HG03039 (cell line): ENCODE results near the gene PDAP1.
"Not testable (repeated sequence)": the region's sequence is repeated elsewhere in the genome, so short reads cannot be mapped to it uniquely, and the experiment has no call there.

Experiments used
- ATAC-seq: cut with Tn5 transposase; IDR thresholded peaks from one replicate; pipeline ENCODE4 v1.9.1; 2021; ENCODE audit warnings: mild to moderate bottlenecking, moderate library complexity; ENCODE audit not compliant: unreplicated experiment

The PDAP1 gene

DNA sequence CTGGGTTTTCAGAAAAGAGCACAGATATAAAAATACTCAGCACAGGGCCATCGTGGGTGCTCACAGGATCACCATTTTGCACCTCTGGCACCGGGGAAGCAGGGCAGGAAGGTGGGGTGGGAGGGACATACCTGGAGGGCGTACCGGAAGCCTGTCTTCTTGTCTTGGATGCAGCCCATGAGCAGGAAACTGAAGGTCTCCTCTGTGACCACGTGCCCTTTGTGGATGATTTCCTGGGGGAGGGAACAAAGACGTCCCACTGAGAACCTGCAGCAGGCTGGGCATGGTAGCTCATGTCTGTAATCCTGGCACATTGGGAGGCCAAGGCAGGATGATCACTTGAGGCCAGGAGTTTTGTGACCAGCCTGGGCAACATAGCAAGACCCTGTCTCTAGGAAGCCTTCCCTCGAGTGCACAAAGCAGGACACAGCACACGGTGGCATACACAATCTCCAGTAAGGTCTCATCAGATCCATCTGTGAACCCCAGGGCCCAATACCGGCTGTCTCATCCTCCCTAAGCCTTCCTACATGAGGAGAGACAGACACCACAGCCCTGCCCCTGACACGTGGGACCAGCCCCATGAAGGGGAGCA is 20.7 kb upstream of the PDAP1 start:
- no peak for ATAC-seq

DNA sequence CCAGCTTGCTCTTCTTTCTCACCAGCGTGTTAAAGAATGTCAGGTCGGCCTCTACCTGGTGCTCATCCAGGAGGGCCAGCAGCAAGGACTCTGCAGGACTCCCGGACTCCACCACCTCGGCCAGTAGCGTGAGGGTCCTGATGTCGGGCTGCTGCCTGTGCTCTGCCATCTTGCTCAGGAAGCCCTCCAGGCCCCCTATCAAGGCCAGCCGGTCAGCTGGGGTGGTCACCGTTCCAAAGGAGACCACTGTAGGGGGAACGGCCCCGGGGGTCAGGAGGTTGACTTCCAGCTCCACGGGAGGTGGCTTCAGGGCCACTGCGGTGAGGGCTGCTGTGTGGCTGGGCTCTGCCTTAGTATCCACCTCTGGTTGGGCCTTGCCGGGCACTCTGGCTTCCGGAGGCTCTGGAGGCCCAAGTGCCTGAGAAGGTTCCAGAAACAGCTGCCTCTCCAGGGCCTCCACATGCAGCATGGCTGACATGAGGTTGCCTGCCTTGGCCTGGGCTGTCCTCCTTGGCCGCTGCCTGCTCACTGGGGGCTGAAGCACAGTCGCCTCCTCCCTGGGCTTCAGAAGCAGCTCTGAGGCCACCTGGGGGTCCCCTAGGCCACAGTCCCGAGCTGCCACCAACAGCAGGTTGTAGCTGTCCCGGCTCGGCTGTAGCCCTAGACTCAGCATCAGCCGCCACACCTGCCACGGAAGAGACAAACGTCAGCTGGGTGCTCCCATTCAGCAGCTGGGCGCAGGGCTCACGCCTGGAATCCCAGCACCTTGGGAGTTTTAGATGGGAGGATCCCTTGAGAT is 16.7 kb upstream of the PDAP1 start:
- ATAC-seq = no peak

DNA sequence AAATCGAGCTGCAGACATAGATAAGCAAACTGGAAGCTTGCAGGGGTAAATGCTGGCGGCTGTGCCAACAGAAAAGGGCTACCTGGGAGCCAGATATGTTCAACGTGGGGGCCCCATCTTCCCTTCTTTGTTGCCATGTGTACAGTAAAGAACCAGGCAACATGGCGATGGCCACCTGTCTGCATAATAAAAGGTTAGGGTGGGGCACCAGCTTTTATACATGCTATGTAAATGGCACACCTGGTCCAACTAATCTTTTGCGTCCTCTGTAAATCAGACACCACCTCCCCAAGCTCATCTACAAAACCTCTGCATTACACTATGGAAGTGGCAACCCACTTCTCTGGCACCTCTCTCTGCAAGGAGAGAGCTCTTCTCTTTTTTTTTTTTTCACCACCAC is 14.2 kb upstream of the PDAP1 start:
- ATAC-seq = no peak

DNA sequence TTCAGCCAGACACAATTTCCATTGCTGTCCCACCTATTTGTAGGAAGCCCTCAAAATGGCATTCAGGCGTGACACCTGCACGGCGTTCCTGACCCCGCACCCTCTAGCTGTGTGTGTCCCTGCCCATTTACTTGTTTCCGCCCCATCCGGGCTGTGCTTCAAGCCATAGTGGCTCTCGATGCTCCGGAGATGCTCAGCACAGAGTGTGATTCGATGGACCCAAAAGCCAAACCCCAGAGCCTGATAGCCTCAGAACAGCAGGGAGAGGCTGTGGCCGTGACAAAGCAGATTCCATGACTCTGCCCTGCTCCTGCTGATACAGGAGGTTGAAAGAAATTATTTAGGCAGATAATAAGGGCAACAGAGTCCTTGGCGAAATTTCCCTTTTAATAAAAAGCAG is 13.8 kb upstream of the PDAP1 start:
- no peak for ATAC-seq

DNA sequence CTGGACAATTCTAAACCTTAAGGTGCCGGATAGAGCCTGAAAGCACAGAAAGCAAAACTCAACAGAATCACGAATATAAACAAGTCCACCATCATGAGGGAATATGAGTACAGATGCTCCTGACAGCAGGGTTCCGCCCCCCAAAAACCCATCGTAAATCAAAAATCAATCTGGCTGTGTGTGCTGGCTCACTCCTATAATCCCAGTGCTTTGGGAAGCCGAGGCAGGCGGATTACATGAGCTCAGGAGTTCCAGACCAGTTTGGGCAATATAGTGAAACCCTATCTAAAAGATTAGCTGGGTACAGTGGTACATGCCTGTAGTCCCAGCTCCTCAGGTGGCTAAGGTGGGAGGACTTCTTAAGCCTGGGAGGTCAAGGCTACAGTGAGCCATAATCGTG is 12.6 kb upstream of the PDAP1 start:
- no peak for ATAC-seq

DNA sequence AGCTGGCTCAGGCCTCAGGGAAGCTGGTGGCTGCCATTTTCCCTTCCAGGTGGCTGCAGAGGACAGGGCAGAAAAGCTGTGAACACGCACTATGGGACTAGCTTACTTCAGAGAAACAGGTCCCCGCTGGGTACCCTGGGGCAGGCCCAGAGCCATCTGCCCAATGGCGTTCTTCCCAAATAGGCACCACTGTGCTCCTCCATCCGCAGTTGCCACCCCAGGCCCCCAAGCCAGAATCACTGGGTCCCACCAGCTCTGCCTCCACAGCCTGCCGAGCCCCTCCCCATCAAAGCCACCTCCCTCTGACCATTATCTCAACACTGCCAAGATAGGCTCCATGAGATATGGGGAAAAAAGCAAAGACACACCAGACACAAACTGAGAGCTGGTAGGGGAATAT is 11.8 kb upstream of the PDAP1 start:
- no peak for ATAC-seq

DNA sequence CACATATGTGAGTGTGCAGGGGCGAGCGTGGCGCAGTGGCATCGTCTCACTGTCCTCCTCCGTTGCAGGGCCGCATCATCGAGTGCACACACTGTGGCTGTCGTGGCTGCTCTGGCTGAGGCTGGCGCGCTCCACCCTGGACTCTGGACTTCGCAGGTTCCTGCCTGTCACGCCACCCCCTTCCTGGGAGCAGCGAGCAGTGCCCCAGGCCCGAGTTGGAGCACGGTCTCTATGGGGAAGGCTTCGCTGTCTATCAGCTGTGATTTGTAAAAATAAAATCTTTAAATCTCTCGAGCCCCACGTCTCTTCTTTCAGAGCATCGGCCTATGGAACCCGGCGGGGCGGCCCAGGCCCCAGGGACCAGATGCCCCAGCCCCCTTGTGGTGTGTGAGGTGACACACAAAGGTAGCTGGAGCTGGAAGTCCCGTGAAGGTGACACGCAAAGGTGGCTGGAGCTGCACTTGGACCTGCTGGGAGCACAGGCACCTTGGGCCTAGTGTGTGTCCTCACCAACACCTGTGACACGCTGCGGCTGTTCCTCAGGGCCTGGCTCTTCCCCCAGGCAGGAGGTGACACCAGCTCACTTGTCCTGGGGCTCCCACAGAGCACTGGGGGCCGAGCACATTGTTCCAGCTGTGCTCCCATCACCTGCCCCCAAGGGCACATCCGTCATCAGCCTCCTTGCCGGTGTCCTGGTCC is 11.1 kb upstream of the PDAP1 start:
- ATAC-seq = no peak

DNA sequence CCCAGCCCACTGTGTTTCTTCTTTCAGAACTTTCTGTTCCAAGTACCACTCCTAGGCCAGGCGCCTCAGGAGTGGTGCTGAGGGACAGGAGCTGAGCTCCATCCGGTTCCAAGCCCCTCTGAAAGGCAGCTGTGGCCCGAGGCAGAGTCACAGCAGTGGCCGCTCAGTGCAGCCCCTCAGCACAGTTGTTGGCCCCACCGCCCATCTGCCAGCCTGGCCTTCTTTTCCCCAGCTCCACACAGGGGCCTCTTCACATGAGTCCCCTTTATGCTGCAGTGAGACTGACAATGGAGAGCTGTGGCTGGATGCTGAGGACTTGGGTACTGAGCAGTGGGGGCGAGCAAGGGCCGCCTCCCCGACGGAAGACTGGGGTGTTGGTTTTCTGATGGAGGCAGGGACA is 9.9 kb upstream of the PDAP1 start:
- no peak for ATAC-seq

DNA sequence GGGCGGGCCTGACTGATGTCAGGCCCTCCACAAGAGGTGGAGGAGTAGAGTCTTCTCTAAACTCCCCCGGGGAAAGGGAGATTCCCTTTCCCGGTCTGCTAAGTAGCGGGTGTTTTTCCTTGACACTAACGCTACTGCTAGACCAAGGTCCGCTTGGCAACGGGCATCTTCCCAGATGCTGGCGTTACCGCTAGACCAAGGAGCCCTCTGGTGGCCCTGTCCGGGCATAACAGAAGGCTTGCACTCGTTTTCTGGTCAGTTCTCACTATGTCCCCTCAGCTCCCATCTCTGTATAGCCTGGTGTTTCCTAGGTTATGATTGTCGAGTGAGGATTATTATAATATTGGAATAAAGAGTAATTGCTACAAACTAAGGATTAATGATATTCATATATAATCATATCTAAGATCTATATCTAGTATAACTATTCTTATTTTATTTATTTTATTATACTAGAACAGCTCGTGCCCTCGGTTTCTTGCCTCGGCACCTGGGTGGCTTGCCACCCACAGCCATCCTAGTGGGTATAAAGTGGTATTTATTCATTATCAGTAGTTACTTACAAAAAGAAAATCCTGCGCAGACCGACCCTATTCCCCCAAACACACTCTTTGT is 7.2 kb upstream of the PDAP1 start:
- not testable (repeated sequence) for ATAC-seq

DNA sequence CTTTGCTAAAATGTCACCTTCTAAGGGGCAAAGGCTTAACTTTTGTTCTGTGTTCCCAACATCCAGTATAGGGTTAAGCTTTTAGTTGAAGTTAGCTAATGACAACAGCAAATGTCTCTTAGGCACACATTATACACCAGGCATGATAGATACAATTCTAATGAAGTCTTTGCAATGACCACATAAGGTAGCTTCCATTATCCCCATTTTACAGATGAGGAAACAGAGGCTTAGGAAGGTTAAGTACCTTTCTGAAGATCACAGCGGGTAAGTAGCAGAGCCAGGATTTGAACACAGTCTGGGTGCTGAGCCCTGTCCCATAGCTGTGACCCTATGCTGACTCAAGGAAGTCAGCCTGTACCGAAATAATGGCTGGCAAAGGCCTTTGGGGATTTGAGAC is 2.2 kb upstream of the PDAP1 start:
- no peak for ATAC-seq

DNA sequence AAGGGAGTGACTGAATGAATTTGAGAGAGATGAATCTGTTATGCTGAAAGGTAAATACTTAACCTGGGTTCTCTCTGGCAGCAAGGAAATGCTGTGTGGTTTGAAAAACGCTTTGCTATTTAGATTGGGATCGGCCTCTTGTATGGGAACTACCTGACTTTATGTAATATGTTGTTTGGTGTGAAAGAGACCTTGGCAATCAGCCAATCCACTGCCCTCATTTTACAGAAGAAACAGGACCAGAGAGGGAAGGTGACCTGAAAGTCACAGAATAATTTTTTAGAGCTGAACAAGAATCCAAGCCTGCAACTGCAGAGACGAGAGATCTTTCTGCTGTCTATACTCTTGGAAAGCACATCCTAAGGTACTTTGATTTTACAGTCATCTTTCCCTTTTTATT is 1.4 kb upstream of the PDAP1 start:
- no peak for ATAC-seq

DNA sequence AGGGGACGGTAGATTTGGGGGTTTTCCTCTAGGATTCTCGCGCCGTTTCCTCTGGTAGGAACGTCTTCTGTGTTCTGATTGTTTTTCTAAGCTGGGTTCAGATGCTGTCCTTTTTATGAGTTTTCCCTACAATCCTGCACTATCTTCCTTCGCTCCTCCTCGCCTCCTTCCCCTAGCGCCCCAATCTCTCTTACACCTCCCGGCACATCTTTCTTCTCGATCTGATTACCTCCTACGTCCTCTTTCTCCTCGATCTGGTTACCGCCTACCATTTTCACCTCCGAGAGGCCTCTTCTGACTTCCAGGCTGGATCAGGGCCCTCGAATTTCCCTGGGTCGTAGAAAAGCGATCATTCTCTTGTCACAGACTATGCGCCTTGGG is 785 bp upstream of the PDAP1 start:
- ATAC-seq = no peak

DNA sequence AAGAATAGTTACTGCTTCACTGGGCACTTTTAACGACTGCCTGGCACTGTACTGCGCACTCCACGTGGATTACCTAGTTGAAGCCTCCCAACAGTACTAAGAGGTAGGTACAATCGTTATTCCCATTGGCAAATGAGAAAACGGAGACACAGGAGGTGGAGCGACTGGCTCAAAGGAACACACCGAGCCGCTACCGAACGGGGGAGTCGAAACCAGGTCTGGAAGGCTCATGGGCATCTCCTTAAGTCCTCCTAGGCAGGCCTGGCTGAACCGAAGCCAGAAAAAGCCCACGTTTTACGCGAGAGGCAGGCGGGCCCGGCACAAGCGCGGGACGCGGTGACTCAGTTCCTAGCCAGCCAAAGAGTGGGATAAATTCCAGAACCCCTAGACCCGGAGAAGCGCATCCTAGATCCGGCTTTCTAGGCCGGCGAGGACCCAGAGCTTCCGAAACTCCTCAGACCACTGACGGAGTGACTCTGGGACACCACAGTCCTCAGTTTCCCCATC is 472 bp downstream of the PDAP1 start:
- peak; percentile 1 for ATAC-seq

DNA sequence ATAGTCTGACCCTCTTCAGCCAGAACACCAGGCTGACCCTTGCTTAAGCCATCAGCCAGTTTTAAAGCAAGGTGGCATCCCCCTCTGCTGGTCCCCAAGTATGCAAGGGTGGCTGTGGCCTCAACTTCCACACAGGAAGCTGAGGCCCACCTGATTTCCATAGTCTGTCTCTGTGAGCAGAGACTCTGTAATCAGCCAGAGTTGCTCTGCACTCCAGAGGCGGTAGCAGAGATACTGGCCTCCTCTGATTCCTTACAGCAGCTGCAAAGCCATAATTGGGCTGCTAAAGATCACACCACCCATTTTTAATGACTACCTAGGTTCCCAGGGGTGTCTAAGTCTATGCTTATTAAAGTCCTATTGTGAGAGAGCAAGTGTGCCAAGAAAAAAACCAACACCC is 1.8 kb downstream of the PDAP1 start:
- ATAC-seq = no peak

DNA sequence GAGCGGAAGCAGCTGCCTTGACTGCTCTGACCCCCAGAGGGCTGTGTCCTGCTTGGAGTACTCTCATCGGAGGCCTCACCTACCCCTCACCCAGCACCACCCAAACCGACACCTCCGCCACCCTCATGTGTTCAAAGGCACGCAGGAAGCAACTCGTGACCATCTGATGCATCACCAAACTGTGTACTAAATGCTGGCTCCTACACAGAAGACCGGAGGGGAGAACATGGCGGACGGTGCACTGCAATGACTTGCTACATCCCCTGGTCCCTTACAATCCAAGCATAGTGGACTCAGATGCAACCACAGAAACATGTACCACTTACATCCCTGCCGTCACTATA is 3.4 kb downstream of the PDAP1 start:
- no peak for ATAC-seq

DNA sequence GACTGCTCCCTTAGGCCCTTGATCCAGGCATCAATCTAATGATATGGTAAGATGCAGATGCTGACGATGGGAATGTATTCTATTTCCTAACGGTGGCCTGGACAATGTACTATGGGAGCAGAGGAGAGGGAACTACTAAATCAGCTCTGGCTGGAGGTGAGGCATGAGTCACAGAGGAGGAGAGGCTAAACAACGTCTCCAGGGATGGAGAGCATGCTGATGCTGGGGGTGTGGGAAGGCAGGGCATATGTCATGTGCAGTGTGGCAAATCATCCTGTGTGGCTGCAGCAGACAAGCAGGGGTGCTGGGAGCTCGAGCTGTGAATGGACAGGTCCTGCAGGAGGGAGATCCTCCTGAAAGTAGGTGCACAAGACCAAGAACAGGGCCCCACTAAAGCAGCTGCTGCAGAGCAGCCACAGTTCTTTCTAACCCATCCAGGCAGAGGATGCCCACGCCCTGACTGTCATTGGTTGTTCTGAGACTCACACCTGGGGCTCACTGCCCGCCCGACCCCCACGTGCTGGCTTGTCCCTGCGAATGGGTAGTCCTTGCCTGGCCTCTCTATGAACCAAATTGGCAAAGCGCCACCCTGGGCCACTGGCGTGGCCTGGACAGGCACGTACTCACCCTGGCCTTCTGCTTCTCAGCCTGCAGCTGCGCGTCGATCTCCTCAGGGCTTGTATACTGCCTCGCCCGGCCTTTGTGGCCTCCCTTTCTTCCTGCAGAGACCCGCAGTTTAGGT is 4.0 kb downstream of the PDAP1 start:
- ATAC-seq = no peak

DNA sequence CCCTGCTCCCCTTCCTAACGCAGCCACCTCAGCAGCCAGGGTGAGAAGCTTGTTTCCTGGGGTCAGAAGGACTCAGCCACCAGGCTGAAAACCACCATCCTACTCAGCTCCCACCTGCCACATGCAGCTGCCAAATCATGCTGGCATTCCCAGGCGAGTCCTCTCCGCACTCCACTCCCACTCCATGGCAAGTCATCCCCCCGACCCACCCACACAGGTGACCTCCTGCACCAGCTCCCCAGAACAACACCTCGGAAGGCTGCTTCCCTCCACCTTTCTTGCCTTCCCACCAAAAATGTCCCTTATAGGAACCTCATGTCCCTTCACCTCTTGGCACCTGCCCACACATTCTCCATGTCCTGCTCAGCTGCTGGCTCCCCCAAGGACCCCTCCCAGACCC is 4.6 kb downstream of the PDAP1 start:
- ATAC-seq = no peak

DNA sequence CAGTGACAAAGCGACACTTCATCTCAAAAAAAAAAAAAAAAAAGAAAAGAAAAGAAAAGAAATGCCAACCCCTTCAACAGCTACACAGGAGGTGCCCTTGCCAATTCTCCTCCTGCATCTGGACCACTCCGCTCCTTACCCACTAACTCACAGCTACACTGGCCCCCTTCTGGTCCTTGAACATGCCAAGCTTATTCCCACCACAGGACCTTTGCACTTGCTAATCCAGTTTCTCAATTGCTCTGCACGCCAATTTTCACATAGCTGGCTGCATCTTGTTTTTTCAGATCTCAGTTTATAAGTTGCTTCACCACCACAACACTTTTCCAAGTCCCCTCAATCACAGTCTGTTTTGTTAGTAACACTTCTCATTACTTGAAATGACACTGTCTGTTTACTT is 5.5 kb downstream of the PDAP1 start:
- no peak for ATAC-seq

DNA sequence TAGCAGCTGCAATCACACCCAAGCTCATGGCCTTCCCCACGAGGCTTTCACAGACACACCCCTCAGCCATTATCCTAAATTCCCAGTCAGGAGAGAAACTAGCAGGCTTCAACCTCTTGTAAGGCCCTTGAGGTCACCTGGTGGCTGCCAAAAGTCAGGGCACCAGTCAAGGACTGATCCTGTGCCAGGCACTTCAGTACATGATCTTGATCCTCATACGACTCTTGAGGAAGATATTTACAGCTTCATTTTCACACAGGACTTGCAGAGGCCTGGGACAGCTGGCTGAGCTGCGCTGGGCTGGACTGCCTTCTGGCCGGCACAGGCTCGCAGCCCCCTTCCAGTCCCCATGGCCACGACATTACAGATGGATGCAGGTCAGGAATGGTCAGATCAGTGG is 8.8 kb downstream of the PDAP1 start:
- no peak for ATAC-seq

DNA sequence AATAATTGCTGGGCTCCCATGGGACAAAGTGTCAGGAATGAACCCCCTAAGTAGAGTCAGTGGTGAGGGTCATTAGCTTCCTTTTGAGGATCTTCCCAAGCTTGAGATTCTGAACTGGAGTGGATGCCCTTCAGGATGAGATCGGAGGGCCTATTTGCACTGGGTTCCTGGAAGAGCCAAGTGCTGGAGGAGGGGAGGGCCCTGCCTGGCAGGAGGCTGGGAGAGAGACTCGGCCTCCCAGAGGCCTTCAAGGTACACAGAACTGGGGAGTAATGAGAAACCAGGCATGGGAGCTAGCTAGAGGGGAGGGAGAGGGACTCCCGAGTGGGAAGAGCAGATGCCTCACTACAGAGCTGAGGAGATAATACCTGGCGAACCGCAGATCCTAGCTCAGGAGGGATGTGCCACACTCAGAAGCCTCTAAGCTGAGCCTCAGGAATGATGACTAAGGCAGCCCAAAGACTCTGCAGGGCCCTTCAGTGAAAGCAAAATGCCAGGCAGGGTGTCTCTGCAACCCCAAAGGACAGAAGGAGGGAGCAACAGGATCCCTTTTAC is 9.4 kb downstream of the PDAP1 start:
- ATAC-seq = no peak
